GM18907 (cell line): ENCODE data around the gene KAZN.

Experiments used
- ATAC-seq: cut with Tn5 transposase; IDR thresholded peaks from one replicate; pipeline ENCODE4 v1.9.1; 2021; ENCODE audit warnings: mild to moderate bottlenecking, moderate library complexity; ENCODE audit not compliant: unreplicated experiment

KAZN gene

DNA sequence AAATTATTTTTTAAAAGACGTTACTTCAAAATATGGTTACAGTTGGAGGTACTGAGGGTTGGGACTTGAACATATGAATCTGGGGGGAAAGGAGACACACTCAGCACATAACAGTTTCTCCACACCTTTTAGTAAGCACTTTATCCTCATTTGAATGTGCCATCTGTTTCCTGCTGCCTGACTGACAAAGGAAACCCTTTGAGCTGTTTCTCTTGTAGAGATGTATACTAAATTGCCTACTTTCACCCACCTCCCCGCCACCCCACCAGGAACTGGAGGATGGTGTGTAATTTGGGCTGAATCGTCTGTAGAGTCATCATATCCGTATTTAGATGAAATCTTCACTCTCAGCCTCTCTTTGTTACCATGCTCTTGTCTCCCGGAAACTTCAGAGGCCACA, 108.1 kb downstream of the KAZN start:
- ATAC-seq = no peak

DNA sequence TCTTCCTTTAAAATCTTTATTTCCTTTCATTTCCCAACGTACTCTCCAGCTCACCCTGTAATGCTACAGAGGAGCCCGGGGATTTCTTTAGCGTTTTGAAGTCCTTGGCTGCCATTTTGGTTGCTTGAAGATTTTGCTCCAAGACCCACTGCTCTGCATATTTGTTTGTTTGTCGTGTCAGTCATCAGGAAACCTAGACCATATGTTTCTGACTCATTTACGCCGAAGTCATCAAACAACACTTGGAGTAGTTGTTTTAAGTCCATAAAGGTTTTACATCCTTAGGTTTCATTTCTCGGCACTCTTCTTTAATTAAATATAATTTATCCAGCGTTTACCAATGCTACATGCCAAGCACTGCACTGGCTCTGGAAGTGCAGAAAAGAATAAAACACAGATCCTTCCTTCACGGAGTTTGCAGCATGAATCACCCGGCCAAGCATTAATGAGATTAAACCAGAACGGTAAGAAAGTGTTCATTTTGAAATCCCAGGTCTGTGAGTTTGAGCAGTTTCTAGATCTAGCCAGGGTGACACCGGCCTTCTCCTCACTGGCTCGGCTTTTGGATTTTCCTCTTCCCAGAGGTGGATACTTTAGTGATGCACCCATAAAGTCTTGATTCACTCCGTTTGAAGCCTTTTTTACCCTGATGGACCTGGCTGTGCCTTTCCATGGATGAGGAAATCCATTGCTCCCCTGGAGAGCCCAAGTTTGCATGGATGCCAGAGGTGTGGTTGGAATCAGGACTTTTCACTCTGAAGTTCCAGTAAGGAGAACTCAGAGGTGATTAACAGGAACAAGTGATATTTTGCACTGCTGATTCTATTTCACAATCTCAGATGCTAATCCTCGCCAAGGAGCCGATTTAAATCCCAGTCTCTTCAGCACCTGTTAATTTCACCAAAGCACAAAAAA, 109.3 kb downstream of the KAZN start:
- ATAC-seq = no peak

DNA sequence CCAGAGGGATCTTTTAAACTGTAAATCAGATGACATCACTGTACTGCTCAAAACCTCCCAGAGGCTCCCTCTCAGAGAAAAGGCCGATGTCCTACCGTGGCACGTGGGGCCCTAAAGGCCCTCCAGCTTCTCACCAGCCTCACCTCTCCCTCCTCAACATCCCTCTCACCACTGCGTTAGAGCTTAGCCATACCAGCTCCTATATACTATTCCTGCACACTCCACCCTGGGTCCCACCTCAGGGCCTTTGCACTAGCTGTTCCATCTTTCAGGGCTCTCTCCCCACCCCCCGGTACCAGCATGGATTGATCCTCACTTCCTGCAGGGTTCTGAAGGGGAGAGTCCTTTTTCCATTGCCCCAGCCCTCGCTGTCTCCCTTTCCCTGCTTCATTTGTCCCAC, 111.8 kb downstream of the KAZN start:
- ATAC-seq = no peak

DNA sequence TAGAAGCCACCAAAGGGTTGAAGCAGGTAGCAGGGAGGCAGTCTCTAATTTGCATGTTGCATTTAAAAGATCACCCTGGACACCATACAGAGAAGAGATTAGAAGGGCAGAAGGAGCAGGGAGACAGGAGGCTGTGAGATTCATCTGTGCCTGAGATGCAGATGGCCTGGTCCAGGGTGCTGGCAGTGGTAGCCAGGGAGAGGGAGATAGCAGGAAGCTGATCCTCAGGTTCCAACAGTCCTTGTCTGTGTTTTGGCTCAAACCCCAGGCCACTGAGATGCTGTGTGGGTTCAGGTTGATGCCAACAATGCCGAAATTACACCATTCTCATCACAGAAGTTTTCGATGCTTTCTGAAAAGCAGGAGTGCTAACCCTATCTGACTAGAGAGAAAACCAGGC, 113.7 kb downstream of the KAZN start:
- no peak for ATAC-seq

DNA sequence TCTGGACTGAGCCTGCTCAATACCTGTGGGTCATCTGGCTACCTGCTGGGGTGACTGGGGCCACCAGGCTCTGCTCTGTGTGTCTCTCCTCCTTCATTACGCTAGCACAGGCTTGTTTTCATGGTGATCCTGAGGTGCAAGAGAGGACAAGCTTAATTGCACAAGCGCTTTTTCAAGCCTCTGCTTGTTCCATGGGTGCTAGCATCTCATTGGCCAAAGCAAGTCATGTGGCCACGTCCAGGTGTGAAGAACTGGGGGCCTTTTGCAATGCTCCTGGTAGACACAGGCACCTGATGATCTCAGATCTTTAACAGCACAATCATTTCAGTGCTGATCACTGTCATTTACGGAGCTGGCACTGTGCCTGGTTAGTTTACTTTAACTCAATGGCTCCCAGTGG, 114.6 kb downstream of the KAZN start:
- no peak for ATAC-seq

DNA sequence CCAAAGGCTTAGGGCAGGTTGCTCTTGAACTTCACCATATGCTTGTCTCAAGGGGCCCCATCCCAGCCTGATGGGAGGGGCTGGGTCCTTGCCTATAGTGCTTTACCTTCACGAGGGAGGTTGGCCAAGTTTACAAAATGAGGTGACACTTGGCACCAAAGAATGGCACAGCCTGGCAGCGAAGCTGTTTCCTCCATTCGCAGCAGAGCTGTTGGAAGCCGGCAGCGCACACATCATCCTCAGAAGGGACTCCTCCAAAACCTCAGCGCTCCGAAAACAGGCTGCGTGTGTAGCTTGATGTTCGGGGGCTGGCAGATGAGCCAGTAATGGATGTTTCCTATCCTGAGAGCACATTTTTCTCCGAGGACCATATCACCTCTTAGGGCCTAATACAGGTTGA, 116.8 kb downstream of the KAZN start:
- no peak for ATAC-seq

DNA sequence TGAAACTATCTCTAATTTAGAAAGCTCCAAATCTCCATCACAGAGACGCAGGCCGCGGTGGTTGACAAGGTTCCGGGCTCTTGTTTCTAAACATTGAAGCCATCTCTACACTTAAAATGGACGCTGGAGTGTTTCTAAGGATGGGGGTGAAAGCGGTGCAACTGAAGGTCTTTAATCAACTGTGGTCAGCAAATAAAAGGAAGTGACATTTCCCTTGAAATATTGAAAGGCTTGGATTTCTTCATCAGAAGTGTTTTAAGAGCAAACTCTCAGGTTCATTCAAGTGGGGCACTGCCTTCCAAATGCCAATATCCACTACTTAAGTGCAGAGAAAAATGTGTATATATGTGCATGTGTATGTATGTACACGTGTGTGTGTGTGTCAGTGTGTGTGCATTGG, 117.3 kb downstream of the KAZN start:
- no peak for ATAC-seq

DNA sequence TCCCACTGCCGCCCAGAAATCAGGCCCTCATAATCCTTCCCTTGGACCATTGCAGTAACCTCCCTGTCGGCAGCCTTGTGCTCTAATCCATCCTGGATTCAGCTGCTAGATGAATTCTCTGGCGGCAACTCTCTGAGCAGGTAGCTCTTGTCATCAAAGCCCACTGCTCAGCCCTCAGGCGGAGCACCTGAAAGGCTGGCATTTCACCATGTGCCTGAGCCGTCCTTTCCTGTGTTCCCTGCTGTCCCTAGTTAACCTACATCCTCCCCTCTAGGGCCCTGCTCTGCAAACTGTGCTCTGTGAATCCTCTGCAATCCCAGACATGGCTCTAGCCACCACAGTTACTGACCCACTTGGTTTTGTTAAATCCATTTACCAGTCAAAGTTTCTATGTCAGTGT, 118.0 kb downstream of the KAZN start:
- no peak for ATAC-seq

DNA sequence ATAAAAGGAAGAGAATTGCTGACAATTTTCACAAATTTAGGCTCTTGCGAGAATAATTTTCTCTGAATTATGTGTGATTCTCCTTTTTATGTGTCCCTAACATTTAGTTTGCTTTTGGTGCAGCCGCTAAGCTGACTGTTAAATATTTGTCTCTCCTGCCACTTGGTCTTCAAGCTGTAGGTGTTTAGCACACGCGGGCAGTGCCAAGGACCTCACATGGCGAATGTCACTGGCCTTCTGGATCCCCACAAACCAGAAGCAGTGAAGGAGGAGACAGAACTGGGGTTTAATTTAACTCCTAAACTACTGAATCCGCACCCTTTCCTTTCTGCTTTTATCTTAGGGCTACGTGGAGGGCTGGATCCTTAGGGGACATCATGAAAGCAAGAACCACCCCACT, 120.0 kb downstream of the KAZN start:
- ATAC-seq = no peak

DNA sequence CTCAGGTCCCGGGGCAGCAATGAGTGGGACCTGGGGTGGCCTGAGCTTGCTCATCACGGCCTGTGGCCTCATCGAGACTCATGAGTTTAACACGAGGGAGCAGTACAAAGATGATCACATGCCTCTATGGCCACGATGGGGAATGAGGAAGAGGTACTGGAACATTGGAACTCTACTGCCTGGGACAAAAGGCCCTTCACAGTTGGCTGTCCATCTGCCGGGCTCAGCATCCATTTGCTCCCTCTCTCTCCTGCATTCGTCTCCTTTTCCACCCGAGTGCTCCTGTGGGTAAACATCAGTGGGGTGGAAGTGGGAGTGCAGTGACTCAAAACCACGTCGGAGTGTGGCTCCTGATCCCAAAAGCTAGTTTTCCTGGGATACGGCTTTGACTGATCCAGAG, 124.9 kb downstream of the KAZN start:
- ATAC-seq = no peak

DNA sequence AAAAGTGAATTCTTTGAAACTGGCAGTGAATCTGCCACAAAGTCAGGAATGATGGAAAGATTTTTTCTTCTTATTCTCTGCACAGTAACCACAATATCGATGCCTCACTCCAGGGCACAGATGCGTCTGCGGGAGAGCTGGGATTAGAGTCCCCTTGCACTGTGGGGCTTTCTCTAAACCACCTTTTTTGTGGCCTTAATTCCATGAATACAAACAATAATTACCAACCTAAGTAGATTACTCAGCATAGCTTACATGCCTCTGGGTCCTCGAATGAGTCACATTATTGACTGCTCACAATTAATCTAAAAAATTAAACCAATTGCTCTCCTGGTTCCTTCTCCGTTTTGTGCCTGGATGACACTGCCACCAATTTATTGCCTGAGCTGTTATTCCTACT, 125.8 kb downstream of the KAZN start:
- no peak for ATAC-seq

DNA sequence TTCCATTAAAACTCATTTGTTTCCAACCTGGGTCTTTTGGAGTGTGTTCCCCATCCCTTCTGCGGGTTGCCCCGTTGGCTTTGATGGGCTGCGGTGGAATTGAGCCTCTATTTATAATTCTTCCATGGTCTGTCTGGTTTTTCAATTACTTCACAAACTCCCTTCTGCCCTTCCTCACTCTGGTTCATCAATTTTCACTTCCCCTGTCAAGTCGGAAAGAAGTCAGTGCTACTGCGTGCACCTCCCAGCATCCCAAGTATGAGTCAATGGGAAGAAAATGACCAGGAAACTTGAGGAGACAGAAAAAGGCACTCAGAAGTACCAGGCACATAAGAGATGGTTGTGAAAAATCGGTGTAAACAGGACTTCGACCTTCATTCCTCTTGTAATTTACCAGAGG, 126.2 kb downstream of the KAZN start:
- ATAC-seq = no peak

DNA sequence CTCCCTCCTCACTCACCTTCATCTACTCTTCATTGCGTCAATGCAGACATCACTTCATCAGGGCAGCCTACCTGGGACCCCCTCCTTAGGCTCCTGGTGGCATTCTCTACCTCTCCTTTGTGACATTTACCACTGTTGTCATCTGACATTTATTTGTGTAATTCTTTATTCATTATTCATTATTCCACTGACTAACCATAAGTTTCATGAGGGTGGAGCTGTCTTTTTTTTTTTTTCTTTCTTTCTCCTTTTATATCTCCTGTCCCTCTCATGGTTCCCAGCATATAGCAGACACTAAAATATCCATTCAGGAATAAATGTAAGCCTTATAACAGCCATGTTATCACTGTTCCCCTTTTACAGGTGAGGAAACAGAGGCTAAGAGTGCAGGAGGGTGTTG, 126.8 kb downstream of the KAZN start:
- ATAC-seq = no peak

DNA sequence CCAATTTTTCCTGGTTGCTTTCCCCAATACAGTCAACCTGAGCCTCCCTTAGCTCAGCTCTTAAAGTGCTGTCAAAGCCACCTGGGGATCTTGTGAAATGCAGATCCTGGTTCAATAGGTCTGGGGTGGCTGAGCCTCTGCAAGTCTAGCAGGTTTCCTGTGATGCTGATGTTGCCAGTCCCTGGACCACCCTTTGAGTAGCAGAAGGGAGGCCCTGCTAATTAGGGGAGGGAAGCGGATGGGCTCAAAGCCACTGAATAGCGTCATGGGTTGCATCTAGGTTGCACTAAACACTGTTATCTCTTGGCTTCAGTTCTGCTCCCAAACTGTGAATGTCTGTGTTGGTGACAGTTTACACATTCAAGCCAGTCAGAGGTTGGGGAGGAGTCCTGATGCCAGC, 127.2 kb downstream of the KAZN start:
- no peak for ATAC-seq

DNA sequence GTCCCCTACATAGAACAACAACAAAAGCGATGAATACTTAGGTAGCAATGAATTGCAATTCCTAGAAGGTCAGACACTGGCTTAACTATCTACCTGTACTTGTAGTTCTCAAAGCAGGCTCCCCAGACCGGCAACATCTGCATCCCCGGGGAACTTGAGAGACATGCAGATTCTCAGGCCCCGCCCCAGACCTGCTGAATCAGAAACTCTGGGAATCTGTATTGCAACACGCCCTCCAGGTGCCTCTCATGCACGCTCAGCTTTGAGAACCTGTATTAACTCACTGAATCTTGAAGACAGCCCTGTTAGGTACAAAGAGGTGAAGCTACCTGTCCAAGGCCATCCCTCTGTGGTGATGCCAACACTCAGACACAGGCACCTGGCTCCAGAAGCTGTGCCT, 128.1 kb downstream of the KAZN start:
- ATAC-seq = no peak

DNA sequence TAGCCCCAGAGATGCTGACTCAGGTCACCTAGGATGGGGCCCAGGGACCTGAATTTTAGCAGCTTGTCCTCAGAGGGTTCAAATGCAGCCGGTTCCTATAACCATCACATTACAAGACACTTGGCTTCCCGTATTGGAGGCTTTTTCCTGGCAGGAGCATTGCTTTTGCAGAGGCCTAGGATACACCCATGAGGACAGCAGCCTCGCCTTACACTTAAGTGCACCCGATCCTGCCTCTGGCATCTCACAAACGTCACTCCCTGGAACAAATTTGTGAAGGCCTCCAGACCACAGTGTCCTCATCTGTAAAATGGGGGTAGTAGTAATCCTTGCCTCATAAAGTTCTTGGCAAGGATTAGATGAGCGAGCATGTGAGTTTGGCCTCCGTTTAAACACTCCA, 130.0 kb downstream of the KAZN start:
- ATAC-seq = no peak

DNA sequence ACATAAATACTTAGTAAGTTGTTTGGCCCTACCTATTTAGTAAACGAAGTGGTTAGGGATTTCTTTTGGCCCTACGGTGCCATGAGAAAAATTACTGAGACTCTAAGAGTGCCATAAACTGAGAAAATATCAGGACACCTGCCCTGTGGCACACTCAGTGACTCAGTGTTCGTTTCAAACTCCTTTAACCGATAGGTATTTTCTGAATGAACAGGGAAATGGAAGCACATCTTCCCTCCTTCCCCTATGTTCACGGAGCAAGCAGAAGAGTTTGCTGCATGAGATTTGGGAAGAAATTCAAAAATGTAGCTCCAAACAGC, 134.2 kb downstream of the KAZN start:
- ATAC-seq = no peak

DNA sequence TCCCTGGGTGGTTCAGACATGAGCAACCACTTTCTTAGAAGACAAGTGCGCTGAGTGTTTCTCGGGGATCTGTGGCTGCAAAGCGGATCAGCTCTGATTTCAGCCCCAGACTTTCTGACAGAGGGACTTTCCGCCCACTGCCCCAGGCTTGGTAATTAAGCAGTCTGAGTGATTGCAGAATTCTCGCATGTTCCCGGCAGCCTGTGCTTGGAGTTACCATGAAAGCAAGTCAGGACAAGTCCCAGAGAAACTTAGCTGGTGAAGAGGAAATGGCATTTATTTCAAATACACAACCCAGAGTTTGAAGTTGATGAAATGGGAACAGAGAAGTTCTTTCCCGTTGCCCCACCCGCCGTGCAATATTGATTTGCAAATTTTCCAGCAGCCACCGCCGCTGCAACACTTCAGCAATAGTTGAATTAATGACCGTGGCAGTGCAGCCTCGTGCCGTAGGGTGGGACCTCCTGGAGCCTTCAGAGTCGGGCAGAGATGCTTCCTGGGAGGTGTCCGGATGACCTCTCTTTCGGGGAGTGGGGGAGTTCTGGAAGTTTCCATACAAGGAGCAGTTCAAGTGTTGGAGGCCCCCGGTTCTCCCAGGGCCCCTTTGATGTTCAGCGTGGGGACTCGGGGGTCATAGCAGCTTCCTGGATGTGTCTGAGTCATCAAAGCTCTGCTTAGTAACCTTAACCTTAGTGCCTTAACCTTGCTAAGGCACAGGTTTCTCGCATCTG, 134.7 kb downstream of the KAZN start:
- no peak for ATAC-seq

DNA sequence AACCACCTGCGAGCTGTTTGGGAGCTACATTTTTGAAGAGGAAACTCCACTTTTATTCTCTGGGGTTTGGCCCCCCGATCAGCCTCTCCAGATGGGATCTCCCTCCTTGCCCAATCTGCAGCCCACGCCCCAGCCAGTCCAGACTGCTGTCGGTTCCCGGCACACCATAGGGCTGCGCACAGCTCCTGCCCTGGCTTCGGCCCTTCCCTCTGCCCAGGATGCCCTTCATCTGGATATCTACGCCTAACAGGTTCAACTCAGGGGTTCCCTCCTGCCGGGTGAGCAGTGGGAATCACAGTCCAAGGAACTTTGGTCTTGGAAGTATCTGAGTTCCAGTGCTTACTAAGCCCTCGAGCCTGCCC, 135.3 kb downstream of the KAZN start:
- ATAC-seq = no peak

DNA sequence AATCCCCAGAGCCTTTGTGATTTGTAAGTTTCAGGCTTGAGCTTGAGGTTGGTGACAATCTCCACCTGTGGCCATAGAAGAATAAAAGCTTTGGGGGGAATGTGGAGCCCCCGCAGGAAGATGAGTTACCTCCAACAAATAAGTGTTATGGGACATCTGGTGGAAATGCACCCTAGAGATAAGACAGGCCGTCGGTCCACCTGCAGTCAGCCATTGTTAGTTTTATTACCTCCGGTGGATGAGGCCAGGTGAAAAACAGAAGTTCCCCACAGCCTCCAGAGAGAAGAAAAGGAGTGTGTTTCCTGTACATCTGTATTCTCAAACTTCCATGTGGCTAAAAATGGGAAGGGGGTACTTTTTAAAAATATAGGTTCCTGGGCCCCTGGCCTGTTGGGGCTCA, 137.4 kb downstream of the KAZN start:
- no peak for ATAC-seq

DNA sequence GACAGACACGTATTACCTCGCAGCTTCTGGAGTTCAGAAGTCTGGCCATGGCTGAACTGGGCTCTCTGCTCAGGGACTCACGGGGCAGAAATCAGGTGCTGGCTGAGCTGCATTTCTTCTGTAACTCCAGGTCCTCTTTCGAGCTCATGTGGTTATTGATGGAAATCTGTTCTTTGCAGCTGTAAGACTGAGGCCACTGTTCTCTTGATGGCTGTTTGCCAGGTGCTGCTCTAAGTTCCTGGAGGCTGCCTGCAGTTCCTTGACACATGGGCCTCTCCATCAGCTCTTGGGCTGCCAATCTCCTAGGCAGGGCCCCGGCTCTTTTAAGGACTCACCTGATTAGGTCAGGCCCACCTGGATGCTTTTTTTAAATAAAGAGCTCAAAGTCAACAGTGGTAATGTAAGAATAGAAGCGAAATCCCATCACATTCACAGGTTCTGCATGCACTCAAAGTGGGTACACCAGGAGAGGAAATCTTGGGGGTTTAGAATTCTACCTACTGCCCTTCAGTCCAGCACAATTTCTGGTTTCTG, 139.1 kb downstream of the KAZN start:
- ATAC-seq = no peak

DNA sequence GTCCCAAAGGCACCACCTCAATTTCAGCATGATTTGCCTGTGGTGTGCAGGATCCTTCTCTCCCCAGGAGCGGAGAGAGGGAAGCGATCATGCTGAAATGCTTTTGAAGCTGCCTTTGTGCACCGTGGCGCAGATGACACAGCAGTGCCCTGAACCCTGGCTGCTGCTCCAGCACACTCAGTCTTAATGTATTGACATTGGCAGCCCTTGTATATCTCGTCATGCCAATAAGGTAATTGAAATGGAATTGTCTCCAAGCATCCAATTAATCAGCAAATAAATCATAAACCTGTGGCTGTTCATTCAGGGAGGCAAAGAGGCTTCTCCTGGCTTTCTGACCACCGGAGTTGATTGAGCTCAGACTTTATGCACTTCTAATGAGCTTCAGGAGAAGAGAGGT, 139.8 kb downstream of the KAZN start:
- no peak for ATAC-seq
